H9 (cell line): ENCODE results near the gene NUP98. TPM values are rescaled to one million over a fixed set of nuclear protein-coding genes. Genes with fewer than 3 reads are reported as not detected.

Source experiments
- DNase-seq: peaks from one replicate; pipeline ENCODE4 v3.0.0-alpha.2; 2017
- H2AFZ ChIP-seq: one replicate; pipeline ENCODE4 v1.6.1; 2013; ENCODE audit warnings: mild to moderate bottlenecking, low read length, control low read depth, moderate library complexity
- H2AK5ac ChIP-seq: 2 replicates; pipeline ENCODE4 v1.6.1; 2013; ENCODE audit warnings: low read length, control low read depth, mixed read lengths; ENCODE audit not compliant: insufficient read length
- H2BK120ac ChIP-seq: one replicate; pipeline ENCODE4 v1.6.1; 2013; ENCODE audit warnings: low read depth, mild to moderate bottlenecking, low read length, control low read depth, inconsistent platforms; ENCODE audit not compliant: poor library complexity, severe bottlenecking
- H2BK12ac ChIP-seq: 2 replicates; pipeline ENCODE4 v1.6.1; 2013; ENCODE audit warnings: low read length, control low read depth, mixed read lengths, low read depth; ENCODE audit not compliant: insufficient read length
- H2BK15ac ChIP-seq: 2 replicates; pipeline ENCODE4 v1.6.1; 2013; ENCODE audit warnings: low read depth, low read length, control low read depth
- H2BK20ac ChIP-seq: one replicate; pipeline ENCODE4 v1.6.1; 2013; ENCODE audit warnings: low read depth, mild to moderate bottlenecking, low read length, control low read depth, inconsistent platforms; ENCODE audit not compliant: poor library complexity, severe bottlenecking
- H2BK5ac ChIP-seq: 2 replicates; pipeline ENCODE4 v1.6.1; 2013; ENCODE audit warnings: low read length, control low read depth, mixed read lengths; ENCODE audit not compliant: insufficient read length
- H3K14ac ChIP-seq: 2 replicates; pipeline ENCODE4 v1.6.1; 2013; ENCODE audit warnings: low read length, control low read depth; ENCODE audit not compliant: insufficient read depth
- H3K18ac ChIP-seq: 2 replicates; pipeline ENCODE4 v1.6.1; 2013; ENCODE audit warnings: low read depth, mild to moderate bottlenecking, mixed read lengths, low read length, control low read depth; ENCODE audit not compliant: insufficient read length
- H3K23ac ChIP-seq: 2 replicates; pipeline ENCODE4 v1.6.1; 2013; ENCODE audit warnings: low read length, control low read depth, mixed read lengths, low read depth; ENCODE audit not compliant: insufficient read length
- H3K23me2 ChIP-seq: 2 replicates; pipeline ENCODE4 v1.6.1; 2013; ENCODE audit warnings: low read depth, mild to moderate bottlenecking, mixed read lengths, low read length, control low read depth; ENCODE audit not compliant: insufficient read length, poor library complexity, severe bottlenecking
- H3K27ac ChIP-seq: 2 replicates; pipeline ENCODE4 v1.5.1; 2013; ENCODE audit warnings: low read length, control low read depth, mixed read lengths, low read depth; ENCODE audit not compliant: insufficient read length
- H3K27me3 ChIP-seq: 2 replicates; pipeline ENCODE4 v1.6.1; 2013; ENCODE audit warnings: low read length, control low read depth, inconsistent platforms; ENCODE audit not compliant: insufficient read depth
- H3K4ac ChIP-seq: 2 replicates; pipeline ENCODE4 v1.6.1; 2013; ENCODE audit warnings: low read depth, mild to moderate bottlenecking, control low read depth, inconsistent platforms, low read length, moderate library complexity
- H3K4me1 ChIP-seq: 2 replicates; pipeline ENCODE4 v1.6.1; 2013; ENCODE audit warnings: low read length, control low read depth, inconsistent platforms; ENCODE audit not compliant: insufficient read depth
- H3K4me2 ChIP-seq: 2 replicates; pipeline ENCODE4 v1.6.1; 2013; ENCODE audit warnings: low read length, control low read depth, mixed read lengths; ENCODE audit not compliant: insufficient read length, insufficient read depth
- H3K56ac ChIP-seq: 2 replicates; pipeline ENCODE4 v1.6.1; 2013; ENCODE audit warnings: low read depth, mild to moderate bottlenecking, mixed read lengths, low read length, control low read depth; ENCODE audit not compliant: insufficient read length
- H3K79me1 ChIP-seq: 2 replicates; pipeline ENCODE4 v1.6.1; 2013; ENCODE audit warnings: low read depth, mild to moderate bottlenecking, moderate library complexity, low read length, control low read depth, inconsistent platforms; ENCODE audit not compliant: insufficient read depth, poor library complexity, severe bottlenecking
- H3K79me2 ChIP-seq: 2 replicates; pipeline ENCODE4 v1.6.1; 2013; ENCODE audit warnings: low read length, control low read depth, inconsistent platforms; ENCODE audit not compliant: insufficient read depth
- H3K9ac ChIP-seq: 2 replicates; pipeline ENCODE4 v1.6.1; 2013; ENCODE audit warnings: low read length, control low read depth, mixed read lengths; ENCODE audit not compliant: insufficient read length; ENCODE audit errors: extremely low read depth
- H3K9me3 ChIP-seq: one replicate; pipeline ENCODE4 v1.6.1; 2013; ENCODE audit warnings: low read depth, low read length, inconsistent platforms; ENCODE audit not compliant: control insufficient read depth
- H3T11ph ChIP-seq: one replicate; pipeline ENCODE4 v1.6.1; 2013; ENCODE audit warnings: mild to moderate bottlenecking, low read length, control low read depth, inconsistent platforms
- H4K20me1 ChIP-seq: one replicate; pipeline ENCODE4 v1.6.1; 2013; ENCODE audit not compliant: control insufficient read depth, insufficient read length, insufficient read depth
- H4K5ac ChIP-seq: 2 replicates; pipeline ENCODE4 v1.6.1; 2013; ENCODE audit warnings: low read depth, mild to moderate bottlenecking, mixed read lengths, low read length, control low read depth; ENCODE audit not compliant: insufficient read length
- H4K8ac ChIP-seq: replicated peaks from 2 replicates; pipeline ENCODE4 v1.6.1; 2013; ENCODE audit warnings: low read length, control low read depth, mixed read lengths, low read depth; ENCODE audit not compliant: insufficient read length
- H4K91ac ChIP-seq: 2 replicates; pipeline ENCODE4 v1.6.1; 2013; ENCODE audit warnings: low read depth, mild to moderate bottlenecking, moderate library complexity, mixed read lengths, low read length, control low read depth; ENCODE audit not compliant: insufficient read length
- H3K27ac Mint-ChIP-seq, 3 experiments: 2 replicates in 2 of 3; 3 replicates in 1 of 3; pipeline ENCODE4 v1.8.0; 2020 to 2021; ENCODE audit warnings: mixed read lengths in 3 of 3, mild to moderate bottlenecking in 1 of 3, moderate library complexity in 1 of 3
- H3K27me3 Mint-ChIP-seq: 2 replicates; pipeline ENCODE4 v1.8.0; 2021; ENCODE audit warnings: low read depth, mild to moderate bottlenecking, moderate library complexity, mixed read lengths
- H3K36me3 Mint-ChIP-seq, 3 experiments: 2 replicates in 2 of 3; 3 replicates in 1 of 3; pipeline ENCODE4 v1.8.0; 2020 to 2021; ENCODE audit warnings: low read depth in 3 of 3, mixed read lengths in 3 of 3; ENCODE audit not compliant: insufficient read depth in 1 of 3
- H3K4me1 Mint-ChIP-seq, 2 experiments: 2 replicates each; pipeline ENCODE4 v1.8.0; 2020; ENCODE audit warnings: mixed read lengths in 2 of 2
- H3K4me3 Mint-ChIP-seq, 2 experiments: 2 replicates in 1 of 2; 3 replicates in 1 of 2; pipeline ENCODE4 v1.8.0; 2020 to 2021; ENCODE audit warnings: mild to moderate bottlenecking in 2 of 2, mixed read lengths in 2 of 2, moderate library complexity in 1 of 2
- H3K9me3 Mint-ChIP-seq, 2 experiments: 2 replicates in 1 of 2; 3 replicates in 1 of 2; pipeline ENCODE4 v1.8.0; 2020; ENCODE audit warnings: mild to moderate bottlenecking in 2 of 2, mixed read lengths in 2 of 2, moderate library complexity in 1 of 2
- CTCF ChIP-seq: fragments of 200-600 bp; sonication (generic); conservative IDR thresholded peaks from 3 replicates; pipeline ENCODE4 v1.8.0; 2021; ENCODE audit warnings: antibody characterized with exemption, mild to moderate bottlenecking
- WGBS: extraction: QIAGEN DNeasy Blood & Tissue Kit; methylation state at CpG from one replicate; pipeline ENCODE4 v1.1.7; 2013; ENCODE audit warnings: missing lambda C conversion rate, low lambda C conversion rate, mixed read lengths; ENCODE audit not compliant: insufficient read length; ENCODE audit errors: extremely low coverage; 5-methylcytosine and 5-hydroxymethylcytosine counted together
- total RNA-seq: library from RNA; stranded (reverse); gene quantifications from 2 replicates; pipeline ENCODE4 v1.2.1, GENCODE V29; 2021

Gene NUP98
- total RNA-seq, 1 experiment from 2014 or later, result 105 TPM

- no peak overlapping the region for H2BK5ac ChIP-seq
- Mint-ChIP-seq H3K27me3 (peaks cover 28% of the 10 kb centered on the region), H3K36me3 (peaks cover 5 to 15% (median 7%) of the 10 kb centered on the region in 3 experiments; a peak in 6 of 7 replicates), H3K27ac (peak overlapping the region; percentile 96 to 99 (median 99)), H3K9me3 (peaks cover 11 to 17% of the 10 kb centered on the region in 2 experiments), H3K4me3 (peak overlapping the region; percentile 73 to 91), H3K4me1 (peaks cover 9 to 13% of the 10 kb centered on the region in 2 experiments)
- no peak overlapping the region for H2BK120ac ChIP-seq
- H4K8ac ChIP-seq, result no peak overlapping the region
- H3K27ac ChIP-seq, result peak overlapping the region; percentile 1
- no peak overlapping the region for H3K4ac ChIP-seq
- peak overlapping the region; percentile 80 for H3K18ac ChIP-seq
- H4K5ac ChIP-seq, result no peak overlapping the region
- no peak overlapping the region for H4K91ac ChIP-seq
- peaks cover 13% of the 10 kb centered on the region for H3K23me2 ChIP-seq
- no peak overlapping the region for H3K56ac ChIP-seq
- H2BK12ac ChIP-seq, result no peak overlapping the region
- H3K9me3 ChIP-seq, result no peaks in the 10 kb centered on the region
- no peaks in the 10 kb centered on the region for H3K4me1 ChIP-seq
- H2BK20ac ChIP-seq, result no peak overlapping the region
- WGBS, result no CpG with 5 or more reads among the region's 55 CpGs
- DNase-seq, result peak; percentile 98
- no peak overlapping the region for H2BK15ac ChIP-seq
- no peak overlapping the region for H3T11ph ChIP-seq
- H3K79me1 ChIP-seq, result no peaks in the 10 kb centered on the region
- H3K9ac ChIP-seq, result peak overlapping the region; percentile 30
- peak overlapping the region; percentile 69; the same call in 1 of the 2 replicates for H3K14ac ChIP-seq
- no peaks in the 10 kb centered on the region for H3K79me2 ChIP-seq
- H2AFZ ChIP-seq, result no peak overlapping the region
- no peak for TF ChIP-seq CTCF
- H3K23ac ChIP-seq, result no peak overlapping the region
- H3K4me2 ChIP-seq, result peak overlapping the region; percentile 82
- no peaks in the 10 kb centered on the region for H4K20me1 ChIP-seq
- H3K27me3 ChIP-seq, result no peaks in the 10 kb centered on the region
- no peak overlapping the region for H2AK5ac ChIP-seq
Measured at GRCh38 chr11:3642071-3642951, 155.0 kb downstream of the NUP98 start.
